H9 (cell line): Measurements from ENCODE around the gene CPNE7. TPM values are rescaled to one million over a fixed set of nuclear protein-coding genes. Genes with fewer than 3 reads are reported as not detected.

Experiments
- DNase-seq: peaks from one replicate; pipeline ENCODE4 v3.0.0-alpha.2; 2017
- H2AFZ ChIP-seq: one replicate; pipeline ENCODE4 v1.6.1; 2013; ENCODE audit warnings: mild to moderate bottlenecking, low read length, control low read depth, moderate library complexity
- H2AK5ac ChIP-seq: 2 replicates; pipeline ENCODE4 v1.6.1; 2013; ENCODE audit warnings: low read length, control low read depth, mixed read lengths; ENCODE audit not compliant: insufficient read length
- H2BK120ac ChIP-seq: one replicate; pipeline ENCODE4 v1.6.1; 2013; ENCODE audit warnings: low read depth, mild to moderate bottlenecking, low read length, control low read depth, inconsistent platforms; ENCODE audit not compliant: poor library complexity, severe bottlenecking
- H2BK12ac ChIP-seq: 2 replicates; pipeline ENCODE4 v1.6.1; 2013; ENCODE audit warnings: low read length, control low read depth, mixed read lengths, low read depth; ENCODE audit not compliant: insufficient read length
- H2BK15ac ChIP-seq: 2 replicates; pipeline ENCODE4 v1.6.1; 2013; ENCODE audit warnings: low read depth, low read length, control low read depth
- H2BK20ac ChIP-seq: one replicate; pipeline ENCODE4 v1.6.1; 2013; ENCODE audit warnings: low read depth, mild to moderate bottlenecking, low read length, control low read depth, inconsistent platforms; ENCODE audit not compliant: poor library complexity, severe bottlenecking
- H2BK5ac ChIP-seq: 2 replicates; pipeline ENCODE4 v1.6.1; 2013; ENCODE audit warnings: low read length, control low read depth, mixed read lengths; ENCODE audit not compliant: insufficient read length
- H3K14ac ChIP-seq: 2 replicates; pipeline ENCODE4 v1.6.1; 2013; ENCODE audit warnings: low read length, control low read depth; ENCODE audit not compliant: insufficient read depth
- H3K18ac ChIP-seq: 2 replicates; pipeline ENCODE4 v1.6.1; 2013; ENCODE audit warnings: low read depth, mild to moderate bottlenecking, mixed read lengths, low read length, control low read depth; ENCODE audit not compliant: insufficient read length
- H3K23ac ChIP-seq: 2 replicates; pipeline ENCODE4 v1.6.1; 2013; ENCODE audit warnings: low read length, control low read depth, mixed read lengths, low read depth; ENCODE audit not compliant: insufficient read length
- H3K23me2 ChIP-seq: 2 replicates; pipeline ENCODE4 v1.6.1; 2013; ENCODE audit warnings: low read depth, mild to moderate bottlenecking, mixed read lengths, low read length, control low read depth; ENCODE audit not compliant: insufficient read length, poor library complexity, severe bottlenecking
- H3K27ac ChIP-seq: 2 replicates; pipeline ENCODE4 v1.5.1; 2013; ENCODE audit warnings: low read length, control low read depth, mixed read lengths, low read depth; ENCODE audit not compliant: insufficient read length
- H3K27me3 ChIP-seq: 2 replicates; pipeline ENCODE4 v1.6.1; 2013; ENCODE audit warnings: low read length, control low read depth, inconsistent platforms; ENCODE audit not compliant: insufficient read depth
- H3K4ac ChIP-seq: 2 replicates; pipeline ENCODE4 v1.6.1; 2013; ENCODE audit warnings: low read depth, mild to moderate bottlenecking, control low read depth, inconsistent platforms, low read length, moderate library complexity
- H3K4me1 ChIP-seq: 2 replicates; pipeline ENCODE4 v1.6.1; 2013; ENCODE audit warnings: low read length, control low read depth, inconsistent platforms; ENCODE audit not compliant: insufficient read depth
- H3K4me2 ChIP-seq: 2 replicates; pipeline ENCODE4 v1.6.1; 2013; ENCODE audit warnings: low read length, control low read depth, mixed read lengths; ENCODE audit not compliant: insufficient read length, insufficient read depth
- H3K56ac ChIP-seq: 2 replicates; pipeline ENCODE4 v1.6.1; 2013; ENCODE audit warnings: low read depth, mild to moderate bottlenecking, mixed read lengths, low read length, control low read depth; ENCODE audit not compliant: insufficient read length
- H3K79me1 ChIP-seq: 2 replicates; pipeline ENCODE4 v1.6.1; 2013; ENCODE audit warnings: low read depth, mild to moderate bottlenecking, moderate library complexity, low read length, control low read depth, inconsistent platforms; ENCODE audit not compliant: insufficient read depth, poor library complexity, severe bottlenecking
- H3K79me2 ChIP-seq: 2 replicates; pipeline ENCODE4 v1.6.1; 2013; ENCODE audit warnings: low read length, control low read depth, inconsistent platforms; ENCODE audit not compliant: insufficient read depth
- H3K9ac ChIP-seq: 2 replicates; pipeline ENCODE4 v1.6.1; 2013; ENCODE audit warnings: low read length, control low read depth, mixed read lengths; ENCODE audit not compliant: insufficient read length; ENCODE audit errors: extremely low read depth
- H3K9me3 ChIP-seq: one replicate; pipeline ENCODE4 v1.6.1; 2013; ENCODE audit warnings: low read depth, low read length, inconsistent platforms; ENCODE audit not compliant: control insufficient read depth
- H3T11ph ChIP-seq: one replicate; pipeline ENCODE4 v1.6.1; 2013; ENCODE audit warnings: mild to moderate bottlenecking, low read length, control low read depth, inconsistent platforms
- H4K20me1 ChIP-seq: one replicate; pipeline ENCODE4 v1.6.1; 2013; ENCODE audit not compliant: control insufficient read depth, insufficient read length, insufficient read depth
- H4K5ac ChIP-seq: 2 replicates; pipeline ENCODE4 v1.6.1; 2013; ENCODE audit warnings: low read depth, mild to moderate bottlenecking, mixed read lengths, low read length, control low read depth; ENCODE audit not compliant: insufficient read length
- H4K8ac ChIP-seq: replicated peaks from 2 replicates; pipeline ENCODE4 v1.6.1; 2013; ENCODE audit warnings: low read length, control low read depth, mixed read lengths, low read depth; ENCODE audit not compliant: insufficient read length
- H4K91ac ChIP-seq: 2 replicates; pipeline ENCODE4 v1.6.1; 2013; ENCODE audit warnings: low read depth, mild to moderate bottlenecking, moderate library complexity, mixed read lengths, low read length, control low read depth; ENCODE audit not compliant: insufficient read length
- H3K27ac Mint-ChIP-seq, 3 experiments: 2 replicates in 2 of 3; 3 replicates in 1 of 3; pipeline ENCODE4 v1.8.0; 2020 to 2021; ENCODE audit warnings: mixed read lengths in 3 of 3, mild to moderate bottlenecking in 1 of 3, moderate library complexity in 1 of 3
- H3K27me3 Mint-ChIP-seq: 2 replicates; pipeline ENCODE4 v1.8.0; 2021; ENCODE audit warnings: low read depth, mild to moderate bottlenecking, moderate library complexity, mixed read lengths
- H3K36me3 Mint-ChIP-seq, 3 experiments: 2 replicates in 2 of 3; 3 replicates in 1 of 3; pipeline ENCODE4 v1.8.0; 2020 to 2021; ENCODE audit warnings: low read depth in 3 of 3, mixed read lengths in 3 of 3; ENCODE audit not compliant: insufficient read depth in 1 of 3
- H3K4me1 Mint-ChIP-seq, 2 experiments: 2 replicates each; pipeline ENCODE4 v1.8.0; 2020; ENCODE audit warnings: mixed read lengths in 2 of 2
- H3K4me3 Mint-ChIP-seq, 2 experiments: 2 replicates in 1 of 2; 3 replicates in 1 of 2; pipeline ENCODE4 v1.8.0; 2020 to 2021; ENCODE audit warnings: mild to moderate bottlenecking in 2 of 2, mixed read lengths in 2 of 2, moderate library complexity in 1 of 2
- H3K9me3 Mint-ChIP-seq, 2 experiments: 2 replicates in 1 of 2; 3 replicates in 1 of 2; pipeline ENCODE4 v1.8.0; 2020; ENCODE audit warnings: mild to moderate bottlenecking in 2 of 2, mixed read lengths in 2 of 2, moderate library complexity in 1 of 2
- WGBS: extraction: QIAGEN DNeasy Blood & Tissue Kit; methylation state at CpG from one replicate; pipeline ENCODE4 v1.1.7; 2013; ENCODE audit warnings: missing lambda C conversion rate, low lambda C conversion rate, mixed read lengths; ENCODE audit not compliant: insufficient read length; ENCODE audit errors: extremely low coverage; 5-methylcytosine and 5-hydroxymethylcytosine counted together
- total RNA-seq: library from RNA; stranded (reverse); gene quantifications from 2 replicates; pipeline ENCODE4 v1.2.1, GENCODE V29; 2021
- TF ChIP-seq, protein P1 (sequence below): fragments of 200-600 bp; sonication (generic); conservative IDR thresholded peaks from 3 replicates; pipeline ENCODE4 v1.8.0; 2021; ENCODE audit warnings: antibody characterized with exemption, mild to moderate bottlenecking

CPNE7 gene
- total RNA-seq, 1 experiment from 2014 or later, result 23.4 TPM

DNA sequence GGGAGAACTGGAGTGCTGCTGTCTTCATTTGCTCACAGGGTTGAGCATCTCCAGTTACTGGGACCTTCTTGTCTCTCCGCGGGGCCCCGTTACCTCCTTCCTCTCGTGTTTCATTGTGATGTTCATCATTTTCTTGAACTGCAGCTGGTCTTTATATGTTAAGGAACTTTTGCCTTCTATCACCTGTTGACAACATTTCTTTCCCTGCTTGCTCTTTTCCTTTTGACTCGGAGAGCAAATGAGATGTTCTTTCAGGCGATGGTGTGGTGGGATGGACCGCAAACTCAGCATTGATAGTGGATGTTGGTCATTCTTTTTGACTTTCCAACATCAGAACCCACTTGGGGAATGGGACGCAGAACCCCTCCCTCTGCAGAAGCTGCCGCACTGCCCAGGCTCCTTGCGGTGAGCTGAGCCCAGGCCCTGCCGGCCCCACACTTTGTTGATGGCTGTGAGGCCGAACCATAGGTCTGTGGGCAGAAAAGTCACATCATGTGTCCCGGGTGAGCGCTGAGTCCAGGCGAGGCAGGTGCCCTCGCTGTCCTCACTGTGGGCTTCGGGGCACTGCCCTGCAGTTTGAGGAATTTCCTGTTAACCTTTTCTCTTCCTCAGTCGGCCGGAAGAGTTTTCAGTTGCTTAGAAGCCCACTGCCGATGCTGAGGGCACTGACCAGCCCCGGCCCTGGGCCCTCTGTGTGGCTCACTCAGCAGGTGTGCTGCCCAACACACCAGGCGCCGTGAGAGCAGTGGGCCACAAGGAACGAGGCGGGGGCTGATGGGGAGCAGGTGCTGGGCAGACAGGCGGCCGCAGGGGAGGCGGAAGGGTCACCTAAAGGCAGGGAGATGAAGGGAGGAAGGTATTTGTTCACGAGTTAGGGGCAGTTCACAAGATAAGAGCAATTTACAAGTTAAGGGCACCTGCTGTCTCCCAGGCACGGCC is 7.6 kb upstream of the CPNE7 start:
- WGBS, result no CpG with 5 or more reads among the region's 30 CpGs
- no peak overlapping the region for H3K4me3 Mint-ChIP-seq

More for the DNA sequence above, 7.6 kb upstream of the CPNE7 start:
- Histone ChIP-seq H2BK120ac (no peak overlapping the region), H3K23me2 (peaks cover 6% of the 10 kb centered on the region), H3K56ac (no peak overlapping the region), H3K9me3 (no peaks in the 10 kb centered on the region), H2BK20ac (no peak overlapping the region), H4K5ac (no peak overlapping the region), H3K23ac (no peak overlapping the region), H2AK5ac (no peak overlapping the region), H3K27me3 (no peaks in the 10 kb centered on the region), H3K4me2 (no peak overlapping the region), H3K79me2 (no peaks in the 10 kb centered on the region), H4K91ac (no peak overlapping the region), H2BK12ac (no peak overlapping the region), H2AFZ (no peak overlapping the region), H3K18ac (no peak overlapping the region), H3K79me1 (no peaks in the 10 kb centered on the region), H4K8ac (no peak overlapping the region), H3K14ac (no peak overlapping the region), H2BK5ac (no peak overlapping the region), H3K4me1 (no peaks in the 10 kb centered on the region), H2BK15ac (no peak overlapping the region), H3K4ac (no peak overlapping the region), H3K27ac (no peak overlapping the region), H3K9ac (no peak overlapping the region), H4K20me1 (no peaks in the 10 kb centered on the region), H3T11ph (no peak overlapping the region)
- peaks cover 8 to 28% (median 14%) of the 10 kb centered on the region in 3 experiments; a peak in 6 of 7 replicates for H3K36me3 Mint-ChIP-seq
- H3K9me3 Mint-ChIP-seq, result no peaks in the 10 kb centered on the region
- peaks cover 17% of the 10 kb centered on the region for H3K27me3 Mint-ChIP-seq
- H3K27ac Mint-ChIP-seq, result no peak overlapping the region
- H3K4me1 Mint-ChIP-seq, result peaks cover 28 to 29% of the 10 kb centered on the region in 2 experiments
- TF ChIP-seq, protein P1, sequence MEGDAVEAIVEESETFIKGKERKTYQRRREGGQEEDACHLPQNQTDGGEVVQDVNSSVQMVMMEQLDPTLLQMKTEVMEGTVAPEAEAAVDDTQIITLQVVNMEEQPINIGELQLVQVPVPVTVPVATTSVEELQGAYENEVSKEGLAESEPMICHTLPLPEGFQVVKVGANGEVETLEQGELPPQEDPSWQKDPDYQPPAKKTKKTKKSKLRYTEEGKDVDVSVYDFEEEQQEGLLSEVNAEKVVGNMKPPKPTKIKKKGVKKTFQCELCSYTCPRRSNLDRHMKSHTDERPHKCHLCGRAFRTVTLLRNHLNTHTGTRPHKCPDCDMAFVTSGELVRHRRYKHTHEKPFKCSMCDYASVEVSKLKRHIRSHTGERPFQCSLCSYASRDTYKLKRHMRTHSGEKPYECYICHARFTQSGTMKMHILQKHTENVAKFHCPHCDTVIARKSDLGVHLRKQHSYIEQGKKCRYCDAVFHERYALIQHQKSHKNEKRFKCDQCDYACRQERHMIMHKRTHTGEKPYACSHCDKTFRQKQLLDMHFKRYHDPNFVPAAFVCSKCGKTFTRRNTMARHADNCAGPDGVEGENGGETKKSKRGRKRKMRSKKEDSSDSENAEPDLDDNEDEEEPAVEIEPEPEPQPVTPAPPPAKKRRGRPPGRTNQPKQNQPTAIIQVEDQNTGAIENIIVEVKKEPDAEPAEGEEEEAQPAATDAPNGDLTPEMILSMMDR, result no peak
- DNase-seq, result no peak
